ENCODE measurements around the gene KRTAP29-1. TPM values are rescaled to one million over a fixed set of nuclear protein-coding genes. Genes with fewer than 3 reads are reported as not detected.
"Not testable (repeated sequence)": the region's sequence is repeated elsewhere in the genome, so short reads cannot be mapped to it uniquely, and the experiment has no call there.

The KRTAP29-1 gene
- polyA plus RNA-seq, 1 donor (not counting 4 experiments of a cell fraction or from before 2014, with no cell fraction given), result not detected

- DNase-seq (ENCODE audit: low read depth, low spot score) (no peak), FAIRE-seq (no peak)
- dilution Hi-C loops (cut with MboI; ENCODE audit: extremely low pct_ligation_motif_present, low sequenced_read_pairs), result no loop called here
- Histone ChIP-seq H3K9ac (ENCODE audit: control insufficient read depth, extremely low read depth, insufficient read depth, low read length) (no peak overlapping the region), H3K27me3 (ENCODE audit: control insufficient read depth, extremely low read depth, insufficient read depth, low read length) (no peaks in the 10 kb centered on the region), H3K79me2 (ENCODE audit: control insufficient read depth, insufficient read depth, low read length) (no peaks in the 10 kb centered on the region), H2AFZ (ENCODE audit: control insufficient read depth, low read length) (no peak overlapping the region), H4K20me1 (ENCODE audit: control insufficient read depth, extremely low read depth, insufficient read depth, low read length) (no peaks in the 10 kb centered on the region), H3K27ac (ENCODE audit: control insufficient read depth, insufficient read depth, low read length) (no peak overlapping the region), H3K4me1 (ENCODE audit: control insufficient read depth, extremely low read depth, insufficient read depth, low read length) (no peaks in the 10 kb centered on the region), H3K4me2 (ENCODE audit: control insufficient read depth, extremely low read depth, insufficient read depth, low read depth, low read length) (no peak overlapping the region), H3K36me3 (ENCODE audit: control insufficient read depth in 2 of 2, extremely low read depth in 1 of 2, insufficient read depth in 2 of 2, low read length in 2 of 2) (no peaks in the 10 kb centered on the region), H3K4me3 (ENCODE audit: control insufficient read depth in 2 of 3, extremely low read depth in 1 of 3, insufficient read depth in 2 of 3, low read depth in 1 of 3, low read length in 3 of 3) (no peak overlapping the region), H3K9me1 (ENCODE audit: control insufficient read depth, extremely low read depth, insufficient read depth, low read length) (no peaks in the 10 kb centered on the region), H3K9me3 (ENCODE audit: control insufficient read depth, low read depth, low read length) (no peaks in the 10 kb centered on the region)
- TF ChIP-seq CTCF (optimal IDR thresholded peaks at IDR 0.05 in 1 of 3, IDR thresholded peaks at IDR 0.05 in 1 of 3, conservative IDR thresholded peaks at IDR 0.05 in 1 of 3; ENCODE audit: extremely low read depth in 1 of 3, insufficient read depth in 2 of 3, low read length in 3 of 3) (no peak), EZH2 (IDR thresholded peaks at IDR 0.05; ENCODE audit: low read length) (no peak)
Observed at GRCh38 chr17:41271858-41272257, 30.8 kb downstream of the KRTAP29-1 start.

GRCh38 chr17:41271323-41271722 lies 31.3 kb downstream of the KRTAP29-1 start:
- H3K9me3 ChIP-seq (ENCODE audit: control insufficient read depth, low read depth, low read length); H2AFZ ChIP-seq (ENCODE audit: control insufficient read depth, low read length); H4K20me1 ChIP-seq (ENCODE audit: control insufficient read depth, extremely low read depth, insufficient read depth, low read length); dilution Hi-C loops (cut with MboI; ENCODE audit: extremely low pct_ligation_motif_present, low sequenced_read_pairs); DNase-seq (ENCODE audit: low read depth, low spot score); H3K9ac ChIP-seq (ENCODE audit: control insufficient read depth, extremely low read depth, insufficient read depth, low read length); H3K36me3 ChIP-seq (ENCODE audit: control insufficient read depth in 2 of 2, extremely low read depth in 1 of 2, insufficient read depth in 2 of 2, low read length in 2 of 2); H3K4me2 ChIP-seq (ENCODE audit: control insufficient read depth, extremely low read depth, insufficient read depth, low read depth, low read length); H3K4me1 ChIP-seq (ENCODE audit: control insufficient read depth, extremely low read depth, insufficient read depth, low read length); H3K9me1 ChIP-seq (ENCODE audit: control insufficient read depth, extremely low read depth, insufficient read depth, low read length); H3K79me2 ChIP-seq (ENCODE audit: control insufficient read depth, insufficient read depth, low read length); FAIRE-seq; H3K27ac ChIP-seq (ENCODE audit: control insufficient read depth, insufficient read depth, low read length); H3K4me3 ChIP-seq (ENCODE audit: control insufficient read depth in 2 of 3, extremely low read depth in 1 of 3, insufficient read depth in 2 of 3, low read depth in 1 of 3, low read length in 3 of 3); H3K27me3 ChIP-seq (ENCODE audit: control insufficient read depth, extremely low read depth, insufficient read depth, low read length): not testable (repeated sequence)

- DNase-seq (ENCODE audit: low read depth, low spot score) (no peak), FAIRE-seq (no peak)
Observed at GRCh38 chr17:41267711-41268110, 34.9 kb downstream of the KRTAP29-1 start.

More at GRCh38 chr17:41267711-41268110, 34.9 kb downstream of the KRTAP29-1 start:
- no peak for TF ChIP-seq CTCF (optimal IDR thresholded peaks at IDR 0.05 in 1 of 3, IDR thresholded peaks at IDR 0.05 in 1 of 3, conservative IDR thresholded peaks at IDR 0.05 in 1 of 3; ENCODE audit: extremely low read depth in 1 of 3, insufficient read depth in 2 of 3, low read length in 3 of 3)
- no peak for TF ChIP-seq EZH2 (IDR thresholded peaks at IDR 0.05; ENCODE audit: low read length)
- no peaks in the 10 kb centered on the region for H3K9me1 ChIP-seq (ENCODE audit: control insufficient read depth, extremely low read depth, insufficient read depth, low read length)
- no peak overlapping the region for H3K4me3 ChIP-seq (ENCODE audit: control insufficient read depth in 2 of 3, extremely low read depth in 1 of 3, insufficient read depth in 2 of 3, low read depth in 1 of 3, low read length in 3 of 3)
- no peaks in the 10 kb centered on the region for H3K9me3 ChIP-seq (ENCODE audit: control insufficient read depth, low read depth, low read length)
- H3K27ac ChIP-seq (ENCODE audit: control insufficient read depth, insufficient read depth, low read length), result no peak overlapping the region
- H4K20me1 ChIP-seq (ENCODE audit: control insufficient read depth, extremely low read depth, insufficient read depth, low read length), result no peaks in the 10 kb centered on the region
- no peaks in the 10 kb centered on the region for H3K4me1 ChIP-seq (ENCODE audit: control insufficient read depth, extremely low read depth, insufficient read depth, low read length)
- H3K36me3 ChIP-seq (ENCODE audit: control insufficient read depth in 2 of 2, extremely low read depth in 1 of 2, insufficient read depth in 2 of 2, low read length in 2 of 2), result no peaks in the 10 kb centered on the region
- H3K79me2 ChIP-seq (ENCODE audit: control insufficient read depth, insufficient read depth, low read length), result no peaks in the 10 kb centered on the region
- H3K9ac ChIP-seq (ENCODE audit: control insufficient read depth, extremely low read depth, insufficient read depth, low read length), result no peak overlapping the region
- dilution Hi-C loops (cut with MboI; ENCODE audit: extremely low pct_ligation_motif_present, low sequenced_read_pairs), result no loop called here
- no peak overlapping the region for H3K4me2 ChIP-seq (ENCODE audit: control insufficient read depth, extremely low read depth, insufficient read depth, low read depth, low read length)
- H3K27me3 ChIP-seq (ENCODE audit: control insufficient read depth, extremely low read depth, insufficient read depth, low read length), result peaks cover 3% of the 10 kb centered on the region
- no peak overlapping the region for H2AFZ ChIP-seq (ENCODE audit: control insufficient read depth, low read length)
